ENCODE data around the gene DNAAF8.

GRCh38 chr16:4688674-4689045, 45.7 kb upstream of the DNAAF8 start:
- TF ChIP-seq EP300 (IDR thresholded peaks at IDR 0.05) (no peak), CTCF (IDR thresholded peaks at IDR 0.05) (no peak), POLR2A (IDR thresholded peaks at IDR 0.05) (no peak)

All from tibial nerve (tissue), 4 donors.